ENCODE measurements around the gene RAD51C. TPM values are rescaled to one million over a fixed set of nuclear protein-coding genes. Genes with fewer than 3 reads are reported as not detected.
"Not testable (repeated sequence)": the region's sequence is repeated elsewhere in the genome, so short reads cannot be mapped to it uniquely, and the experiment has no call there.

RAD51C gene
- total RNA-seq, 1 donor from 2014 or later = 37.6 TPM

GRCh38 chr17:58730937-58731336 is 38.5 kb downstream of the RAD51C start:
- no peaks in the 10 kb centered on the region for H3K9me3 ChIP-seq (replicated peaks)
- peaks cover 17% of the 10 kb centered on the region for H3K36me3 ChIP-seq

GRCh38 chr17:58734040-58734439 is 41.6 kb downstream of the RAD51C start:
- no peaks in the 10 kb centered on the region for H3K4me1 ChIP-seq
- no peak for TF ChIP-seq CTCF (IDR thresholded peaks at IDR 0.05; ENCODE audit: borderline replicate concordance)
- H3K36me3 ChIP-seq = peaks cover 17% of the 10 kb centered on the region
- H3K9me3 ChIP-seq (replicated peaks) = no peaks in the 10 kb centered on the region
- H3K27me3 ChIP-seq (ENCODE audit: low read depth) = no peaks in the 10 kb centered on the region
- no peak overlapping the region for H3K4me3 ChIP-seq
- intact Hi-C loops (cut with micrococcal nuclease) = no loop called here
- no peak for DNase-seq
- H3K27ac ChIP-seq (replicated peaks) = no peak overlapping the region

More at GRCh38 chr17:58730937-58731336, 38.5 kb downstream of the RAD51C start:
- H3K27ac ChIP-seq (replicated peaks) = no peak overlapping the region
- no peak for DNase-seq
- intact Hi-C loops (cut with micrococcal nuclease) = no loop called here
- no peak for TF ChIP-seq CTCF (IDR thresholded peaks at IDR 0.05; ENCODE audit: borderline replicate concordance)
- H3K4me1 ChIP-seq = no peaks in the 10 kb centered on the region
- H3K4me3 ChIP-seq = no peak overlapping the region
- H3K27me3 ChIP-seq (ENCODE audit: low read depth) = no peaks in the 10 kb centered on the region

- Histone ChIP-seq H3K36me3 (peaks cover 17% of the 10 kb centered on the region), H3K27me3 (ENCODE audit: low read depth) (no peaks in the 10 kb centered on the region), H3K4me3 (no peak overlapping the region), H3K9me3 (replicated peaks) (no peaks in the 10 kb centered on the region), H3K4me1 (no peaks in the 10 kb centered on the region), H3K27ac (replicated peaks) (no peak overlapping the region)
- DNase-seq = no peak
- TF ChIP-seq CTCF (IDR thresholded peaks at IDR 0.05; ENCODE audit: borderline replicate concordance) = no peak
- intact Hi-C loops (cut with micrococcal nuclease) = no loop called here
Measured at GRCh38 chr17:58734811-58735210, 42.4 kb downstream of the RAD51C start.

- Histone ChIP-seq H3K4me1 (no peaks in the 10 kb centered on the region), H3K4me3 (no peak overlapping the region), H3K27me3 (ENCODE audit: low read depth) (no peaks in the 10 kb centered on the region), H3K27ac (replicated peaks) (no peak overlapping the region), H3K9me3 (replicated peaks) (no peaks in the 10 kb centered on the region), H3K36me3 (no peaks in the 10 kb centered on the region)
- DNase-seq = no peak
- intact Hi-C loops (cut with micrococcal nuclease) = no loop called here
- no peak for TF ChIP-seq CTCF (IDR thresholded peaks at IDR 0.05; ENCODE audit: borderline replicate concordance)
Measured at GRCh38 chr17:58741121-58741625, 48.8 kb downstream of the RAD51C start.

GRCh38 chr17:58747674-58748073 is 55.3 kb downstream of the RAD51C start:
- TF ChIP-seq CTCF (IDR thresholded peaks at IDR 0.05; ENCODE audit: borderline replicate concordance) = no peak
- intact Hi-C loops (cut with micrococcal nuclease) = no loop called here
- Histone ChIP-seq H3K36me3 (no peaks in the 10 kb centered on the region), H3K27ac (replicated peaks) (no peak overlapping the region), H3K4me3 (no peak overlapping the region), H3K4me1 (no peaks in the 10 kb centered on the region), H3K9me3 (replicated peaks) (no peaks in the 10 kb centered on the region), H3K27me3 (ENCODE audit: low read depth) (no peaks in the 10 kb centered on the region)
- DNase-seq = no peak

- H3K4me3 ChIP-seq; H3K27me3 ChIP-seq (ENCODE audit: low read depth); H3K27ac ChIP-seq (replicated peaks); H3K4me1 ChIP-seq; intact Hi-C loops (cut with micrococcal nuclease); H3K36me3 ChIP-seq; DNase-seq; H3K9me3 ChIP-seq (replicated peaks): not testable (repeated sequence)
Measured at GRCh38 chr17:58749627-58750026, 57.2 kb downstream of the RAD51C start.
